Stimulated activated CD8-positive, alpha-beta memory T cell treated with anti-CD3 and anti-CD28 coated beads, Interleukin-15, amount 100 ng/mL, for 24 hours (primary cell): ENCODE data around the gene GDPD4.

Experiments used
- DNase-seq: peaks from one replicate; pipeline ENCODE4 v3.0.0-alpha.2; 2020; ENCODE audit warnings: low read depth

Gene GDPD4

DNA sequence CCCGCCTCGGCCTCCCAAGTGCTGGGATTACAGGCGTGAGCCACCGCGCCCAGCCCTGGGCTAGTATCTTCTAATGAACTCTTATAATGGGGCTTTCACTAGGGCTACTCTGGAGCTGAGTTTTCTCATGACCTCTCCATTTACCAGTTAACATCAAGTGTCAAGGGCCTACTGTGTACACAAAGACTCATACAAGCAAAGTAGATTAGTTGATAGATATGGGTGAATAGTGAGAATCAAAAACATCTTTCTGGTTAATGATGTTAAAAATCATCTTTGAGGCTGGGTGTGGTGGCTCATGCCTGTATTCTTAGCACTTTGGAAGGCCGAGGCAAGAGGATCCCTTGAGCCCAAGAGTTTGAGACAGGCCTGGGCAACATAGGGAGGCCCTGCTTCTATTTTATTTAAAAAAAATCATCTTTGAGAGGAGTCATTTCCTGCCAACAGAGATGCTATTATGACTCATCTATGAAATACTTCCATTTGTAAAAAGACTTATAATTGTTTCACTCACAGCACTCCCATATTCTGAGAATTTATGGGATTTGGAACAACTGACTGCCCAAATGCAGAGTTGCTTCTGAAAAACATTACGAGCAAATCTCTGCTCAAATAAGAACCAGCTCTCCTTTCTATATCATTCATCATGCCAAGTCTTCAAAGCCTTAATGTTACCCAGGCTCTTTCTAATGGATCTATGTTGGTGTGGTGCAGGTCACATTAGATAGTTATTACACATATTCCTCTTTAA is 57.0 kb downstream of the GDPD4 start:
- no peak for DNase-seq

DNA sequence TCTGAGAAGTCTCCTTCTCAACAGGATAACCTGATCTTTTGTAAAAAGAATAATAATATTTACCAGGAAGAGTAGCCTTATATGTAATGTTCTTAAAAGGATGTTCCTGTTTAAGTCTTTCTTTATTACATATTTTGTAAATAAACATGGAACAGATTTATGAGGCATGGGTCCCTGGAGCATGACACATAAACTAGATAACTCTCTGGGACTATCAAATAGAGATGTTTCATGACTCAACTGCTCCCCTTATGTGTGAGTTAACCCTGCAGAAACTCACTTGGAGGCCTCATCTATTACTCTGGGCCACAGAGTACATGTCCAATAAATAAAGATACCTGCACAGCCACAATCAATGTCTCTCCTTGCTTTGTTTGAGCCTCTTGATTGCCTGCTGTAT is 64.6 kb downstream of the GDPD4 start:
- no peak for DNase-seq

DNA sequence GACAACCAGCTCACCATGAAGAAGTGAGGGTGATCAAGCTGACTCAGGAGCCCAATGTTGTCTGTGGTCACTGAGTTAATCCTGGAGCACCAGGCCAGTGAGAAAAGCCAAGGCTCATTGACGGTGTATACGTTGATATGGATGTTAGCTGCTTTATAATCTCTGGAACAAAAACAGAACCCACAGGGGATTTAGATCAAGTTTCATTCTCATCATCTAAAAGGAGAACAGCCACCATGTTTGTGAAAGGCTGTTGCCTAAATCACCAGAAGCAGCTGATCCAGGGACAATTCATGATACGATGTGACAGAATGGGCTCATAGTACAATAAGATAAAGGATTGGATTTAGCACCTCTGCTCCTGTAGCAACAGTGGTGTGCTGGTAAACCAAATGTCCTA is 68.5 kb downstream of the GDPD4 start:
- no peak for DNase-seq

DNA sequence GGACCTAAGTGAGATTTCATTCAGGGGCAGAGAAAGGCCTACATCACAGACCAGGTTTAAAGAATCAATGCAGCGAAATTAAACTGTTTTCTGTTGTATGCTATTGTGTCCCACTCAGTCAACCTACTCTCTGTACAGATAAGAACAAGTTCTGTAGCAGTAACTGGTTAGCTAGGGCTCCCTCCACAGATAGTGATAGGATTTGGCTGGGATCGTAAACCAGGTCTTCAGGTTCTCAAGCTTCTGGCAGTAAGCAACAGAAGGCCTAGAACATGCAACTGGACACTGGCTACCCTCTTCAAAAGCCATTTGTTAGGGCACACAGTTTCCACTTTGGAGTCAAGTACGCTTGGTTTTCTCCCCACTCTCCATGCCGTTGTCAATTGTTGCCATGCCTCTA is 69.2 kb downstream of the GDPD4 start:
- DNase-seq, result no peak

DNA sequence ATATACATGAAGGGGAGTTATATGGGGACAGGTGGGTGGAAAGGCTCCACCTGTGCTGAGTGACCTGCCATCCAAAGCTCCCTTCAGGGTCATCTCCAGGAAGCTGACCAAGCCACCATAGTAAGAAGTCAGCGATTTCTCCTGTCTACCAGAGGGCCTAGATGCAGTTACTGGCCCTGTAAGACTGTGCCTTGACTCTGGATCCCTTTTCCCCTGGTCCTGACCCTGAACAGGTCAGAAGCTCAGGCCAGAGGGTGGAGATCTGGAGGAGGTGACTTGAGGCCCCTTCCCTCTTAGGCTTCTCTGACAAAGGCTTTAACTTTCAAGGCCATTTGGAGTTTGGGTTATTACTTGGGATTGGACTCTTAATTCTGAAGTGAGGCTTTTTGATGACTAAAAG is 69.7 kb downstream of the GDPD4 start:
- no peak for DNase-seq

DNA sequence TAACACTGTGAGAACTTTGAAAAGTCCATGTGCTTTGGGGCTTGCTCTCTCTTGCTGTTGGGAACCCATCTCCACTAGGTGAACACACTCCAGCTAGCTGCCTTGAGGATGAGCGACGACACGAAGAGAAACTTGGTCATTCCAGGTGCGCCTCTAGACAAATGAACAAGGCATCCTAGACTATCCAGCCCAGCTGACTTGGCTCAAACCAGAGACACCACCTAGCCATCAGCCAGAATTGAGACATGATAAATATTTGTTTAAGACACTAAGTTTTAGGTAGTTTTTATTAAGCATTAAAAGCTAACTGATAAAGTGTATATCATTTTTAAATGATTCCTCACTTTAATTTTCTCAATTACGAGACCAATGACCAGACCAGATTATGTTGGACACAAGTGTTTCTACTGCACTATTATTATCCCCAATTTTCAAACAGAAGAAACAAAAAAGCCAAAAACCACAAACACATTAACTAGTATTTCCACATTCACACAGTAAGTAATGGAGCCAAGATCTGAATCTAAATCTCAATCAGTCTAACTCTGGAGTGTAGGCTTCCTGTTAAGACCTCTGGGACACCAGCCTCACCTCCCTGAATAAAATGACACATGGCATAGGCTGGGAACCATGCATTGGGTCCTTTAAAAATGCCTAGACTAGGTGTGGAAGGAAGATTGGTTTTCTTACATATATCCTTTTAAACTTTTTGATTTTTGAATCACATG is 70.4 kb downstream of the GDPD4 start:
- DNase-seq, result no peak

DNA sequence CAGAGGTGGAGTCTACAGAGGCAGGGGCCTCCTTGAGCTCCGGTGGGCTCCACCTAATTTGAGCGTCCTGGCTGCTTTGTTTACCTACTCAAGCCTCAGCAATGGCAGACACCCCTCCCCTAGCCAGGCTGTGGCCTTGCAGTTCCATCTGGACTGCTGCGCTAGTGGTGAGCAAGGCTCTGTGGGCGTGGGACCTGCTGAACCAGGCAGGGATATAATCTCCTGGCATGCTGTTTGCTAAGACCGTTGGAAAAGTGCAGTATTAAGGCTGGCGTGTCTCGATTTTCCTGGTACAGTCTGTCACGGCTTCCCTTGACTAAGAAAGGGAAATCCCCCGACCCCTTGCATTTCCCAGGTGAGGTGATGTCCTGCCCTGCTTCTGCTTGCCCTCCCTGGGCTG is 77.7 kb downstream of the GDPD4 start:
- DNase-seq, result no peak

DNA sequence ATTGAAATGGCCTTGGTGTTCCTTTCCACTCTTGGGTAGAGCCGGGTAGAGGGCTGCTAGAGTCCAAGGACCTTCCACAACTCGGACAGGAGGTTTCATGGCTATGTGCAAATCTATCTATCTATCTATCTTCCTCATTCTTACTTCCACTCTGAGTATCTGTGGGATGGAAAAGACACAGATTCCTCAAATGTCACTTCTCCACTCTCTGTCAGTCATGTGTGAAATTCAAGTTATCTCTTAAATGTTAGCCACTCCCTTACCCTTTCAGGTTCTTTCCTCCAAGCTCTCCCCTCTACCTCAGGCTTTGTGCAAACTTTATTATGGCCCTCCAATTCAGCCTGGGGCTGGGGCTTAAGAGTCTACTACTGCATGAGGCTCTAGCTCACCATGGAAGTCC is 84.3 kb downstream of the GDPD4 start:
- DNase-seq, result no peak

DNA sequence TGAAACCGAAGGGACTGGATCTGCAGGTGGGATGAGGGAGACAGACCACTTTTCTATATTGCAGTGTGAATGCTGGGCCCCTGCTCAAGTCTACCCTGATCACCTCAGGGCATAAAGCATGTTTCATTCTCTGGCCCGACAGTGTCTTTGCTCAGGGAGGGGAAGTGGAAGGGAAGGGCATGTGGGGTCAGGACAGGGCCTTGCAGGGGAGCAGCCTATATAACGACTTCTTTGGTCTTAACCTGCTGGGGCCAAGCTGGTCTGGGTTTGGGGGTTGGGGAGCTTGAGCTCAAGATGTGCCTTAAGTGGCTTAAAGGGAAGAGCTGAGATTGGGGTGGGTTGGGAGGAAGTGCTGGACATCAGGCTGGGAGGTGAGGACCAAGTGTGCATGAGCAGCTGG is 86.4 kb downstream of the GDPD4 start:
- no peak for DNase-seq

DNA sequence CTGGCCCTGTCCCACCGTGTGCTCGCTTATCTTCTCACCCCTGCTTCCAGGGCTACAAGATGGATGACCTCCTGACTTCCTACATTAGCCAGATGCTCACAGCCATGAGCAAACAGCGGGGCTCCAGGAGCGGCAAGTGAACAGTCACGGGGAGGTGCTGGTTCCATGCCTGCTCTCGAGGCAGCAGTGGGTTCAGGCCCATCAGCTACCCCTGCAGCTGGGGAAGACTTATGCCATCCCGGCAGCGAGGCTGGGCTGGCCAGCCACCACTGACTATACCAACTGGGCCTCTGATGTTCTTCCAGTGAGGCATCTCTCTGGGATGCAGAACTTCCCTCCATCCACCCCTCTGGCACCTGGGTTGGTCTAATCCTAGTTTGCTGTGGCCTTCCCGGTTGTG is 86.9 kb downstream of the GDPD4 start:
- no peak for DNase-seq

DNA sequence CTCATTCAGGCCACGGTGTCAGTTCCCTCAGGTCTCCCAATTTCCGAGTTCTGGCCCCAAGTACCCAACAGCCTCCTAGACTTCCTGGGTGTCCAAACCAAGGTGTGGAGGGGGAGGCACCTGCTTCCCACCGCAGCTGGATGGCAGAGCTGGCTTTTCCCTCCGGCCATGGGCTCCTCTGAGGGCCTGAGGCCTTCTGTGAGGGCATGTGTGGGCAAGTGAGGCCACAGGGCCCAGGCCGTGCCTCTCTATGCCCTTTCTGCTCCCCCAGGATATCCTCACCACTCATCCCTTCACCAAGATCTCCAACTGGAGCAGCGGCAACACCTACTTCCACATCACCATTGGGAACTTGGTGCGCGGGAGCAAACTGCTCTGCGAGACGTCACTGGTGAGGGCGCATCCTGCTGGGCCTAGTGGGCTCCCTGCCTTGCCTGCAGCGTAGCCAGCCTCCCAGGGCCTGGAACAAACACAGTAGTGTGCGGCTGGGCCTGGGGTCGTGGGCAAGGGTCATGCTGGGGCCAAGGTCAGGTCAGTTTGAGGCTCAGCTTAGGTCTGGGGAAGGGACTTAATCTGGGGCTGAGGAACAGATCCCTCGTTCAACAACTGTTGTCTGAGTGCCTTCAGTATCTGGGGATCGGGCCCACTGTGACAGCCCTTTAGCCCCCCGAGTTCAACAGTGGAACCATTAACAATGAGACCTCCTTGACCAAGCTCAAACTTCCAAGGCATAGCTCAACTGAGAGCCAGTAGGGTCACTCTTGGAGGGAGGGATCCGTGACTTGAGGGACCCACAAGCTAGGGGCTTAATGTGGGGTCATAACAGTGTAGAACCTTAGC is 87.7 kb downstream of the GDPD4 start:
- DNase-seq, result no peak

DNA sequence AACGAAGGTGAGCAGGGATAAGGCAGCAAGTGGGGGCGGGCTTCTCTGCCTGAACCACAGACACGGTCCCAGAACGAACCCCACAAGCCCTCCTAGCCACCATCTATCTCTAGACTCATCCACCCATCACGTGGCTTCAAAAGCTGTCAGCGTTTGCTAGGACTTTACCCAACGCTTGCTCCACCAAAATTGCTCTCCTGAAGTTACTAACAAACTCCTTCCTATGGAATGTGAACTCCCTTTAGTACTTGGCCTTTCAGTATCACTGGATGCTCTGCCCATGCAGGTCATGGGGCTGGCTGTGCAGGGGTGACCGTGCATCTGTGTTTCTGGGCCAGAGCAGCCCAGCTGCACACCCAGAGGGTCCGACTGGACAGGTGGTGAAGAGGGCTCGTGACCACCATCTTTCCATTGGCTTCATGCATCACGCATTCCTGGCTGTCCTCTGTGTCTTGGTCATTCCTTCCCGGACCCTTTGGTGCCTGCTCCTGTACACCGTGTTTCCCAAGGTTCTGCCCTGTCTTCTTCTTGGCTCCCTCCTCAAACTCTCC is 88.4 kb downstream of the GDPD4 start:
- no peak for DNase-seq

DNA sequence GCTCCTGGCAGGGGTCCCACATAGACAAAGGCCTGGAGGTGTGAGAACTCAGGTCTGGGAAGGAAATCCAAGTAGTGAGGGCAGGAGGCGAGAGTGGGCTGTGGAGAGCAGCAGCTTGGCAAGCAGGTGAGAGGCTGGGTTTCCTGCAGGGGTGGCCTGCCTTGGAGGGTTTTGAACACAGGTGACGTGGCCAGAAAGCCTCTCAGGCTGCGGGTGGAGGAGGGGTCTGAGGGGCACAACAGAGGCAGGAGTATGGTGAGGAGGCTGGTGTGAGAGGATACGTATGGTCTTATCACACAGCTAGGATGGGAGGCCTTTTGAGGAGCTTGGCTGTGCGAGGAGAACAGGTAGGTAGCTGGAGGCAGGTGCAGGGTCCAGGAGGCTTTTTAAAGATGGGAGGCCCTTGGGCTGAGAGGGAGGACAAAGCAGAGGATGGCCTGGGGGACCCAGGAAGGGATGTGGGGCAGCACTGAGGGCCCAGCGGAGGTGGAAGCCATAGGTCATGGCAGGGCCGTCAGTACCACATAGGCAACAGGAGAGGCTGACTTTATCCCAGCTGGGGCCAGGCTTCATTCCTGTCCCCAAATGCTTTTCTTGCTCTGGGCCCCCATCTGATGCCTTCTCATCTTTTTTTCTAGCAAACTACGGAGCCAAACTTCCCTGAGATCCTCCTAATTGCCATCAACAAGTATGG is 89.0 kb downstream of the GDPD4 start:
- no peak for DNase-seq

DNA sequence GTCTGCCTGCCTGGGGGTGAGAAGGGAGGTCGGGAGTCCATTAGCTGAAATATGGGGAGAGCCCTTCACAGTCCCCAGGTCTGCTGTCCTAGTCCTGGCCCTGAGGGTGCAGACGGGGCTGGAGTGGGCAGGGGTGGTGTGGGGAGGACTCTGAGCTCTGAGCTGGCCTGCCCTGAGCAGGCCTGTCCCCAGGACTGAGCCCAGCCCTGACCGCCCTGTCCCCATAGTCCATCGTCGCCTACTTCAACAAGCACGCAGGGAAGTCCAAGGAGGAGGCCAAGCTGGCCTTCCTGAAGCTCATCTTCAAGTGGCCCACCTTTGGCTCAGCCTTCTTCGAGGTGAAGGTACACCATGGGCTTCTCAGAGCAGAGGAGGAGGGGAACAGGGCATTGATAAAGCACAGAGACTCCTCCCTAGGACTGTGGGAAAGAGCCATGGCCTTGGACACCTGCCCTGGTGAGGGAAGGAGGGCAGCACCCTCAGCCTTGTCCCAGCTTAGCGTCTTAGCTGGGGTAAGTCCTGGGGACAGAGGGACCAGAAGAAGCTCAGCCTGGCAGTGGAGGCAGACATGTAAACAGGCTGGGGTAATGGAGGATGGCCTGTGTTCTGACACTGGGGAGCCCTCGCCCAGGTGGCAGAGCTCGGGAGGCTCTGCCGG is 89.8 kb downstream of the GDPD4 start:
- DNase-seq, result no peak

DNA sequence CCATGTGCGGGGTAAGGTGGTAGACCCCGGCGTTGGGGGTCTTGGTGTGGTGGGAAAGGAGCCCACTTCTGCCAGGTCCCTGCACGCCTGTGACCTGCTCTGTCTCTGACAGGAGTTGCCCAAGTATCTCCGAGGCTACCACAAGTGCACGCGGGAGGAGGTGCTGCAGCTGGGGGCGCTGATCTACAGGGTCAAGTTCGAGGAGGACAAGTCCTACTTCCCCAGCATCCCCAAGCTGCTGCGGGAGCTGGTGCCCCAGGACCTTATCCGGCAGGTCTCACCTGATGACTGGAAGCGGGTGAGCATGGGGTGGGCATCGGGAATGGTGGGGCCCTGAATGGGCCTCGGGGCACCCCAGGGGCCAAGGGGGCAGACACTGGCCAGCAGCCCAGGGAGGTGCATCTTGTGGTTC is 90.4 kb downstream of the GDPD4 start:
- DNase-seq, result no peak

DNA sequence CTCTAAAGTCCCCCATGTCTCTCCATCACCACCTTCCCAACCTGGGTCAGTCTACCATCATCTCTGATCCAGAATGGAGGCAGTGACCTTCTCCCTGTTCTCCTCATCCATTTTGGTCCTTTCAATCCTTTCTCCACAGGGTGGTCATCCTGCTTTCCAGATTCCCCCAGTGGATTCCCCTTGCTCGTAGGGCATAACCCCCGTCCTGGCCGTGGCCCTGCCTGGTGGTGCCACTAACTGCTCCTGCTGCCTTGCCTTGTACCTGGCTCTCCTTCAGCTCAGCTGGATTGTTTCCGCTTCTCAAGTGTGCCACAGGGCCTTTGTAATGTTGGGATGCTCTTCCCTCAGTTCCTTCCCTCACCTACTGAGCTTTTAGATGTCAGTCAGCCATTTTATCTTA is 91.8 kb downstream of the GDPD4 start:
- DNase-seq, result no peak

DNA sequence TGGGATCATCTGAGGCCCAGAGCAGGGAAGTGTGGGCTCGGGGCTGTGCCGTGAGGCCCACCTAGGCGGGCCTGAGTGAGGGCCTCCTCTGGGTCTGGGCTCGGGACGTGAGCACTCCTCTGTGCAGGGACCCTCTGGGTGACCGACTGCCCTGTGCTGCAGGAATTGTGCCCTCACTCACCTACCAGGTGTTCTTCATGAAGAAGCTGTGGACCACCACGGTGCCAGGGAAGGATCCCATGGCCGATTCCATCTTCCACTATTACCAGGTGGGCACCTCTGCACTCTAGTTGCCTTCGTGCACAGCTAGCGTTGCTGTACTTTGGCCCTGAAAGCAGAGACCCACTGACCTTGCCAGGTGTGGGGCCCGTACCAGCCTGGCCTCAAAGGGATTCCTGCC is 93.0 kb downstream of the GDPD4 start:
- DNase-seq, result no peak

DNA sequence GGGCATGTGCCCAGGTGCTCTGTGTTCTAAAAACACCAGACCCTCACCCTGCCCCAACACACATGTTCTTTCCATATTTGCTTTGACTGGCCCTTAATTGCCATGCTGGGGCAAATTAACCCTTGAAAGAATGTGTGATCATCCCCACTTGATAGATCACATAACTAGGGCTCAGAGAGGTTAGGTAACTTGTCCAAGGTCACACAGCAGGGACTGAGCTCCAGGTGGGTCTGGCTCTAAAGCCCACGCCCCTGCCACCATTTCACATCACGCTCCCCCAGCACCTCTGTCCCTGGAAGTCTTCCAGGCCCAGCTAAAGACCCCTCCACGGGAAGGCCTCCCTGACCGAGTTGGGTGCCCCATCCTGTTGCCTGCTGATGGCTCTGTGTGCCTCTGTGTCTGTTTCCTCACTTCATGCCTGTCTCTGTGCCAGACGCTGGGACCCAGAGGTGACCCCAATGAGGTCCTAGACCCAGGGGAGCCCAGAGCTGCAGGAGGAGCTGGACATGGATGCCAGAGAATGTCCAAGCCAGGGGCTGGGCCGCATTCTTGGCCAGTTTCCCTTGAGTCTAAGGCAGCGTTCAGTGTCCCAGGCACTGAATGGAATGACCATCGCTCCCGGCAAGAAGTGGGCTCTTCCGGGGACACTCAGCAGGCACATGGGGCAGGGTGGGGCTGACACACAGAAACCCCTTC is 93.7 kb downstream of the GDPD4 start:
- DNase-seq, result no peak

DNA sequence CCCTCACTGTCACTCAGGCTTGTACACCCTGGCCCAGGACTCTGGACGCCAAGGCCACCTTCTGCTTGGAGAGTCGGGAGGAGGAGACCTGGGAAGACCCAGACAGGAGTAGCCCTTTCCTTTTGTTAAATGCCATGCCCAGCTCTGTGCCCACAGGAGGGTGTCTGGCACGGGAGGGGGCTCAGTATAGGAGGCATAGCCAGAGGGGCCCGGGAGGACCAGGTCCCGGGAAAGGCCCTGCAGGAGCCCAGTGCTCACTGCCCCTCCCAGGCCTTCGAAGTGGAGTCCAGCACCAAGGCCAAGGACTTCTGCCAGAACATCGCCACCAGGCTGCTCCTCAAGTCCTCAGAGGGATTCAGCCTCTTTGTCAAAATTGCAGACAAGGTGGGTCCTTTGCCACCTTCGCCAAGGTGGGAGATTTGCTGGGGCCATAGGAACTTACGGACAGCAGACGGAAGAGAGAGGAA is 94.4 kb downstream of the GDPD4 start:
- no peak for DNase-seq

DNA sequence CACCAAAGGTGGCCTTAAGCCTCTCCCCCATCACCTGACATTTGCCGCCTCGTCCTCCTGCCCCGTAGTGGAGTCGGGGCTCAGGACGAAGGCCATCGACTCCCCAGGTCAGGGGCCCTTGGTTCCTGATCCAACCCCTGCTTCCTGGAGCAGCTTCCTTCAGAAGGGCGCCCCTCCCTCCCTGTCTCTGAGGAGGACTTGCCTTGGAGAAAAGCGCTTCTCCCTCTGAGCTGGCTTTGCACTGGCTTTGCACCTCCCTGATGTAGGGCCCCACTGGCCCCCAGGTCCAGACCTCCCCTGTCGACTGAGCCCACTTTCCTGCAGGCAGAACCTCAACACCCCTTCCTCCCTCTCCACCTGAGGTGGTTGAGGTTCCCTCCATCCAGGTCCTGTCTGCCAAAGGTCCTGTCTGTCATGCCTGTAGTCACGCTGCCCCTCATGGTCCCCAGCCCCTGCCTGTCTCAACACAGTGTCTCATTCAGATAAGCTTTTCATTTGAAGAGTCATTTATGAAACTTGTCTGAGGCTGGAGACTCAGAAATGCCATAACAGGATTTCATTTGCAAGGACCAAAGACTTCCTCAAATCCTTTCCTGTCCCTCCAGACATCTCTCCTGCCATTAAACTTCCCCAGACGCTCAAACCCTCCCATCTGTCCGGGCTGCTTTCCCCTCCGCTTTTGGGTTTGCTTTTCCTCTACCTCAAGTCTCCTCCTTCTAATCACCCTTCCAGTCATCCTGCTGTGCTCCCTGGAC is 95.0 kb downstream of the GDPD4 start:
- no peak for DNase-seq
